GM21717 (cell line): ENCODE measurements around the gene WDR4.
"Not testable (repeated sequence)": the region's sequence is repeated elsewhere in the genome, so short reads cannot be mapped to it uniquely, and the experiment has no call there.

Experiments
- ATAC-seq: cut with Tn5 transposase; IDR thresholded peaks from one replicate; pipeline ENCODE4 v1.9.1; 2021; ENCODE audit warnings: mild to moderate bottlenecking, moderate library complexity; ENCODE audit not compliant: unreplicated experiment

WDR4 gene

GRCh38 chr21:42820616-42821465, 58.5 kb downstream of the WDR4 start:
- no peak for ATAC-seq

DNA sequence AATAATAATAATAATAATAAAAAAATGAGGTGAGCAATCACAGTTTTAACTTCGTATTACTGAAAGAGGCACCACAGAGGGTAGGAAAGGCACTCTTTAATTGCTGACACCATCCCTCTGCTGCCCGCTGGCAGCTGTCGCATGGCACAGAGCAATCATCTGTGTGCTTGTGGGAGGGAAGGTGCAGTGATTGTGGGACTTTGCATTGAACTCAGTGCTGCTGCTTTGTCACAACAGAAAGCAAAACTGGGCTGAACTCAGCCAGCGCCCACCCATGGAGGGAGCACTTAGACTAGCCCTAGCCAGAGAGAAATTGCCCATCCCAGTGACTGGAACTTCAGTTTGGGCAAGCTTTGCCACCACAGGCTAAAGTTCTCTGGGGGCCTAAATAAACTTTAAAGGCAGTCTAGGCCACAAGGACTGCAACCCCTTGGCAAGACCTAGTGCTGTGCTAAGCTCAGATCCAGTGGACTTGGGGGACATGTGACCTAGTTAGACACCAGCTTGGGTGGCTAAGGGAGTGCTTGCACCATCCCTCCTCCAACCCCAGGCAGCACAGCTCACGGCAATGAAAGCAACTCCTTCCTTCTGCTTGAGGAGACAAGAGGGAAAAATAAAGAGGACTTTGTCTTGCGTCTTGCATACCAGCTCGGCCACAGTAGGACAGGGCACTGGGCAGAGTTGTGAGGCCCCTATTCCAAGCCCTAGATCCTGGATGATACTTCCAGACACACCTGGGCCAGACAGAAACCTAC, 59.3 kb downstream of the WDR4 start:
- ATAC-seq, result no peak

GRCh38 chr21:42818328-42818749, 61.0 kb downstream of the WDR4 start:
- no peak for ATAC-seq

DNA sequence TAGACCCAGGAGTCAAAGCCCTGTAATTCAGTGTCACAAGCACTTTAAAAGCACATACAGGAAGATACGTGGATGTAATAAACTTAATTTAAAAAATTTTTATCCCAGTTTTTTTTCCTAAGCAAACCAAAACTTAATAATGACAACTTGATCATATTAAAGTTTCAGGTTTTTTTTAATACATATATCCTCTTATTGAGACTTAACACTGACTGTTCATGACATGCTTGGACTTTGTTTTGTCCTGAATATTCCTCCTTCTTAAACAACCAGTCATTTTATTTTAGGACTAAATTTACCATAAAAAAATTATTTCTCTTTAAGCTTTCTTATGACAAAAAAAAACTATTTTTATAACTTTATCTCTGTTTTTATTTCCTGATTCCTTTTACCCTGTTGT, 64.1 kb downstream of the WDR4 start:
- no peak for ATAC-seq

DNA sequence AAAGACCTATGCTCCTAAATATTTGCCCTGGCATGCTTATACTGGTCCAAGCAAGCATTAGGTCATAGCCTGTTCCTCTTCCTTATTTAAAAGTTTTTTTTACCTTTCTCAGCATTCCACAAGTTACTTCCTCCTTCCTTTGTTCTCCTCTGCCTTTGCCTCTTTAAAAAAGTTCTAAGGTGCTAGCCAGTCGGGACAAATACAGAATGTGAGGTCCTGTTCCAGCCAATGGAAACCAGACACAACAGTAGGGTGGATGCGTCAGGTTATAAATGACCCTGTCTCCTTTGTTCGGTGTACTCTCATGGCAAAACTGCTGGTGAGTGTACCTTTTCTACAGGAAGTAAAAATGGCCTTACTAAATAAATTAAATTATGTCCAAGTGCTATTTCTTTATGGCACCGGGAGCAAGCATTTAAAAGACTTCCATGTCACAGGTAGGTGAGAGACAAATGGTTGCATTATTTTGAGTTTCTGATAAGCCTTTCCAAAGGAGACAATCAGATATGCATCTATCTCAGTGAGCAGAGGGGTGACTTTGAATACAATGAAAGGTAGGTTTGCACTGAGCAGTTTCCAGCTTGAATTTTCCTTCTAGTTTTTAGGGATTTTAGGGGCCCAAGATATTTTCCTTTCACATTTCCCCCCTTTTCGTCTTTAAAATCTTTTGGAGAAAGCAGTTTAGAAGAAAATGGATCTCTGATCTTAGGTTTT, 66.7 kb downstream of the WDR4 start:
- not testable (repeated sequence) for ATAC-seq

GRCh38 chr21:42811960-42812359, 67.4 kb downstream of the WDR4 start:
- no peak for ATAC-seq

DNA sequence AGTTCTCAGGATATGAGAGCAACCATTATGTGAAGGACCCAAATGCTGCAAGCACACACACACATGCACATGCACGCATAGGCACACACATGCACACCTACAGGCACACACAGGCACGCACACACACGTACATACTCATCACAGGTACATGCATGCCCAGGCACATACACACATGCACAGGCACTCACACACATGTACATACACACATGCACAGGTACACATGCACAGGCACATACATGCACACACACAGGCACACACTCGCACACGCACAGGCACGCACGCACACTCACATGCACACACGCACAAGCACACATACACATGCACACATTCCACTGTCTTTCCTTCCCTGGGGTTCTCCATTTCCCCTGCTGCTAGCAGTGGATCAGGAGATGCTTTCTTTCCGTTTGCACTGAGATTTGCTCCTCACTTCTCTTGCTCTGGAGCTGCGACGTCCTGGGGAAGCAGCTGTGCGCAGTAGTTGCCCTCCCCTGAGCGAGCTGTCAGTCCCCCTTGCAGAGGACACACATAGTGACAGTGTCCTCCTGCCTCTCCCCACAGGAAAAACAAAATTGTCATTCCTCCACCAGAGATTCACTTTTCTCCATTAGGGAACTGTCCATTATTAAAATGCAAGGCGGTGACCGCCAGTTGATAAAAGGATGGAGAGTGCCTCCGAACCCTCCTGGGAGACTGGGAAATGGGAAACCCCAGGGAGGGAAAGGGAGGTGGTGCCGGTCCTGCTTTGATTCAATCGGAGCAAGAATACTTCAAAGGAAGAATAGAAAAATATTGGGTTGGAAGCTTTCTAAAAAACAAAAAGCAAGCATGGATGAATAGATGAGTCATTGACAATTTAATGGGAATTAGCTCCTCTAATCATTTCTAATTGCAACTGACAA, 69.5 kb downstream of the WDR4 start:
- no peak for ATAC-seq

GRCh38 chr21:42809171-42809570, 70.2 kb downstream of the WDR4 start:
- ATAC-seq, result no peak

- no peak for ATAC-seq
Measured at GRCh38 chr21:42807938-42808613, 71.3 kb downstream of the WDR4 start.

DNA sequence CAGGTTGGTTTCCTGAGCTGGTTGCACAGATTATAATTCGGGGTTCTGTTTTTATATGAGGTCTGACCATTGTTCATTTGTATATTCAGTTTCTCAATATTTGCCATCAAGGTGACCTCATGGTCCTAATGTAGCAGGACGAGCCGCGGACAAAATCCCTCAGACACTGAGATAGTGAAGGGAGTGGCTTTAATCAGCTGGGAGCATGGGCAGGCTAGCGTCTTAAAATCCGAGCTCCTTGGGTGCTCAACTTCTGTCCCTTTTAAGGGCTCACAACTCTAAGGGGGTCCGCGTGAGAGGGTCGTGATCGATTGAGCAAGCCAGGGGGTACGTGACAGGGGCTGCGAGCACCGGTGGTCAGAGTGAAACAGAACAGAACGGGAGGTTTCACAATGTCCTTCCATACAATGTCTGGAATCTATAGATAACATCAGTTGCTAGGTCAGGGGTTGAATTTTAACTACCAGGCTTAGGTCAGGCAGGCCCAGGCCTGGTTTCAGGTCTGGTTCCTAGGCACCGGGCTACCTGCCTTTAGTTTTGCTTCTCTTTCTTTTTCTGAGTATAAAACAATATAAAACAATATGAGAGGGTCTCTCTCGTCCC, 71.9 kb downstream of the WDR4 start:
- not testable (repeated sequence) for ATAC-seq

DNA sequence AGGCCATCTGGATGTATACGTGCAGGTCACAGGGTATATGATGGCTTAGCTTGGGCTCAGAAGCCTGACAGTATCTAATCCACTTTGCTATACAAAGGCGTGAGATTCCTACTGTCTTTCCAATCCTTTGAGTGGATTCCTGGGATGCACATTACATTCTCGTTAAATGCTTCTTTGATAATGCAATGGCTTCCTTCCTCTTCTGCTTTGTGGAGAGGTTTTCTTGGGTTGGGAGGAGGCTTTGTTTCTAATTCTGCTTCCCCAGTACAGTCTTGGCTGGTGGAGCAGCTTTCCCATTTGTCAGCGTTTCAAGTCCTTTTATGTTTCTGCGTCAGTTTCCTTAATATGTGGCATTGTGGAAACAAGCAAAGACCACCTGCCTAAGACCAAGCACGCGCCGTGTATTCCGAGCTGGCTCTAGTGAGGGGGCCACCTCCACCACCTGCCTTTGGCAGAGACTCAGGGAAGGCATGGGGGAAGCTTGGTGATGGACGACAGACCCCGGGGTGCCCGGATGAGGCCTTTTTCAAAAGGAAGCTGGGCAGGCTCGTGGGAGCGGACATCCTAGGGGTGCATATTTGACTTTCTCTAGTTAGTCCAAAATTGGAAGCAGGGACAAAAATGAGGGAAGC, 72.7 kb downstream of the WDR4 start:
- ATAC-seq, result no peak

- ATAC-seq, result not testable (repeated sequence)
Measured at GRCh38 chr21:42801616-42802015, 77.7 kb downstream of the WDR4 start.

- no peak for ATAC-seq
Measured at GRCh38 chr21:42799948-42800347, 79.4 kb downstream of the WDR4 start.

GRCh38 chr21:42799516-42799915, 79.8 kb downstream of the WDR4 start:
- no peak for ATAC-seq
